ENCODE measurements around the gene OPN1MW3.
"Not testable (repeated sequence)": the region's sequence is repeated elsewhere in the genome, so short reads cannot be mapped to it uniquely, and the experiment has no call there.

OPN1MW3 gene

DNA sequence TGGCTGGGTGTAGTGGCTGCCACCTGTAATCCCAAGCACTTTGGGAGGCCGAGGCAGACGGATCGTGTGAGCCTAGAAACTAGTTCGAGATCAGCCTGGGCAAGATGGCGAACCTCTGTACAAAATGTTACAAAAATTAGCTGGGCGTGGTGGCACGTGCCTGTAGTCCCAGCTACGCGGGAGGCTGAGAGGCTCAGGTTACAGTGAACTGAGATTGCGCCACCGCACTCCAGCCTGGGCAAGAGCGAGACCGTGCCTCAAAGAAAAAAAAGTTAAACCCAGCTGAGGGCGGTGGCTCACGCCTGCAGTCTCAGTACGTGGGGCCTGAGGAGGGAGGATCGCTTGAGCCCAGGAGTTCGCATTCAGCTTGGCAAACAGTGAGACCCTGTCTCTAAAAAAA lies 39.3 kb downstream of the OPN1MW3 start:
- DNase-seq (ENCODE audit: low read depth): no peak

DNA sequence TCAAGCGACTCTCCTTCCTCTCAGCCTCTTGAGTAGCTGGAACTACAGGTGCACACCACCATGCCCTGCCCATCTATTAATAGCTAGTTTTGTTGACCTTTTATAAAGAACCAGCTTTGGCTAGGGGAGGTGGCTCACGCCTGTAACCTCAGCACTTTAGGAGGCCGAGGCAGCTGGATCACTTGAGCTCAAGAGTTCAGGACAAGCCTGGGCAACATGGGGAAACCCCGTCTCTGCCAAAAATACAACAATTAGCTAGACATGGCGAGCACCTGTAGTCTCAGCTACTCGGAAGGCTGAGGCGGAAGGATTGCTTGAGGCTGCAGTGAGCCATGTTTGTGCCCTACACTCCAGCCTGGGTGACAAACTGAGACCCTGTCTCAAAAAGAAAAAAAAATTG lies 40.9 kb downstream of the OPN1MW3 start:
- no peak for DNase-seq (ENCODE audit: low read depth)

DNA sequence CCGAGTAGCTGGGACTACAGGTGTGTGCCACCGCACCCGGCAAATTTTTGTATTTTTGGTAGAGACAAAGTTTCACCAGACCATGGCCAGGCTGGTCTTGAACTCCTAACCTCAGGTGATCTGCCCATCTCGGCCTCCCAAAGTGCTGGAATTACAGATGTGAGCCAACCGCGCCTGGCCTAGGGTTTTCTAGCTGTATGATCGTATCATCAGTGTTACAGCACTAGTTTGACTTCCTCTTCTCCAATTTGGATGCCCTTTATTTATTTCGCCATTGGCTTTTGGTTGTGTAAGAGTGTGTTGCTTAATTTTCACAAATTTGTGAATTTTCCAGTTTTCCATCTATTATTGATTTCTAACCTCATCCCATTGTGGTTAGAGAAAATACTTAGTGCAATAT lies 43.4 kb downstream of the OPN1MW3 start:
- DNase-seq (ENCODE audit: low read depth): no peak

DNA sequence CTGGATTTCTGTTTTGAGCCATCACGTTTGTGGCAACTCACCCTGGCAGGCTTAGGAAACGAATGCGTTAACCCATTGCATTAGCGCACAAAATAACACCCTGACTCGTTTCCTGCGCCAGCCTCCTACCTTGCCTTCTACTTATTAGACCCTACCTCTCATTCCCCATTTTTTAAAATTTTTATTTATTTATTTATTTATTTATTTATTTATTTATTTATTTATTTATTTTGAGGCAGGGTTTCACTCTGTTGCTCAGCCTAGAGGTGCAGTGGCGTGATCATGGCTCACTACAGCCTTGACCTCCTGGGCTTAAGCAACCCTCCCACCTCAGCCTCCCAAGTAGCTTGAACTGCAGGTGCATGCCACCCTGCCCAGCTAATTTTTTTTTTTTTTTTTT lies 45.6 kb downstream of the OPN1MW3 start:
- not testable (repeated sequence) for DNase-seq (ENCODE audit: low read depth)

DNA sequence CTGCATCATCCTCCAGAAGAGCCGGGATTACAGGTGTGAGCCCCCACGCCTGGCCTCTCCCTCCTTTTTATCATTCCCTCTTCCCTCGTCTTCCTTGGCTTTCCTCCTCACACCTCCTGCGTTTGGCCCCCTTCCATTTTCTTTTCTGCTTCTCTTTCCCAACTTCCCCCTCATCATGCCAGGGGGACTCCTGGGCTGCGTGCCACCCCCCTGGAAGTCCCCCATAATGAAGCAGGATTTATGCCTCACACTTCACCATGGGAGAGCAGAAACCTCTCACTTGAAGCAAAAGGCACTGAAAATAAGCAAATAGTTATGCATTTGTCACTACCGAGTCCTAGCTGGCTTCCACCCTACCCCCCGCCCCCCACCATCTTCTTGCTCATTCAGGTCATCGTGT lies 46.1 kb downstream of the OPN1MW3 start:
- no peak for DNase-seq (ENCODE audit: low read depth)

DNA sequence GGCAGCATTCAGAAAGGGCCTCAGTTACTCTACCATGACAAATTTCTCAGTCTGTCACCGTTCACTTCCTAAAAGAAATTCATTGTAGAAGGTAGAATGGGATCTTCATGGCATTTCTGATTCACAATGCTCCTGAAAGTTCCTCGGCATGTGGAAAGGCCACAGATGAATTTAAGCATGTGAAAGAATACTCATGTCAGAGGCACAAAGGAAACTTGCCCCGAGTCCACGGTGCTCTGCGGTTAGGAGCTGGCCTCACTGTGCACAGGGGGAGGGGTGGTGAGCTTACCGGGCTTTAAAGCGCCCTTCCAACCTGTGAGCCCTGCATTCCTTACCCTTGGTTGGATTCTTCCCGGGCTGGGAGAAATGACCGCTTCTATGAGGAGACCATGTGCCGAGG lies 47.5 kb downstream of the OPN1MW3 start:
- DNase-seq (ENCODE audit: low read depth): no peak

DNA sequence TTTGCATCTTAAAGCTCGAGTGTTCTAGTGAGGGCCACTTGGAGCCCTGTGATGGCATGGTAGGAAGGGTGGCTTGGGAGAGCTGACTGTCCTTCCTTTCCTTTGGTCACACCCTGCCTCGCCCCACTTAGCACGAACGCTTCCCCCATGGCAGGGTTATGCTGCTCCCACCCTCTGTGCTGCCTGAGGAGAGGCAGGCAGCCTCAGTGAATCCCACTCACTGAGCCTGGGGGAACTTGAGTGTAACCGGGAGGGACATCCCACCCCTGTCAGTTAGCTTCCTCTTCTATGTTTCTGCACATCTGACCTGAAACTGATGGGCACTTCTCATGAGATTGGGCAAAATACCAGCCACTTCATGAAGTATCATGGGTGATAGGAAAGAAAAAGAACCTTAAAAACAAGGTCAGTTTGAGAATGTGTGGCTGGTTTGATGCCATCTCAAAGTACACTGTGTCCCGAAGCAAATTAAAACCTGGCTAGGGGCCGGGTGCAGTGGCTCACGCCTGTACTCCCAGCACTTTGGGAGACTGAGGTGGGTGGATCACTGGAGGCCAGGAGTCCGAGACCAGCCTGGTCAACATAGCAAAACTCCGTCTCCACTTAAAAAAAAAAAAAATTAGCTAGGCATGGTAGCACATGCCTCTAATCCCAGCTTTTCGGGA lies 48.3 kb downstream of the OPN1MW3 start:
- no peak for DNase-seq (ENCODE audit: low read depth)

DNA sequence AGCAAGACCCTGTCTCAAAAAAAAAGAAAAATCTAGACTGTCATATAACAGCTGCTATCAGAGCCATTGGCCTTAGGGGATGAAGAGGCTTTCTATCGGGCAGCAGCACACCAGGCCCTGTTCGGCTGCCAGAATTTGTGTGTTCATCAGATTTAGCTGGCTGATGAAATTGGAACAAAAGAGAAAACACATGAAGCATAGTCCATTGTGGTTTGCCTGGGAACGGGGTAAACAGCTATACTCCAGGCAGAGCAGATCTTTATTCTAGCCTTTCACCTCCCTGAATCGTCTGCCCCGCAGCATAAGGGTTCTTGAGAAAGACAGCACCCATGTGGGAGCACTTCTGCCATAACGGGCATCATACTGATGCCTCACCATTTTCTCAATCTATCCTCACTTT lies 49.8 kb downstream of the OPN1MW3 start:
- DNase-seq (ENCODE audit: low read depth): no peak

DNA sequence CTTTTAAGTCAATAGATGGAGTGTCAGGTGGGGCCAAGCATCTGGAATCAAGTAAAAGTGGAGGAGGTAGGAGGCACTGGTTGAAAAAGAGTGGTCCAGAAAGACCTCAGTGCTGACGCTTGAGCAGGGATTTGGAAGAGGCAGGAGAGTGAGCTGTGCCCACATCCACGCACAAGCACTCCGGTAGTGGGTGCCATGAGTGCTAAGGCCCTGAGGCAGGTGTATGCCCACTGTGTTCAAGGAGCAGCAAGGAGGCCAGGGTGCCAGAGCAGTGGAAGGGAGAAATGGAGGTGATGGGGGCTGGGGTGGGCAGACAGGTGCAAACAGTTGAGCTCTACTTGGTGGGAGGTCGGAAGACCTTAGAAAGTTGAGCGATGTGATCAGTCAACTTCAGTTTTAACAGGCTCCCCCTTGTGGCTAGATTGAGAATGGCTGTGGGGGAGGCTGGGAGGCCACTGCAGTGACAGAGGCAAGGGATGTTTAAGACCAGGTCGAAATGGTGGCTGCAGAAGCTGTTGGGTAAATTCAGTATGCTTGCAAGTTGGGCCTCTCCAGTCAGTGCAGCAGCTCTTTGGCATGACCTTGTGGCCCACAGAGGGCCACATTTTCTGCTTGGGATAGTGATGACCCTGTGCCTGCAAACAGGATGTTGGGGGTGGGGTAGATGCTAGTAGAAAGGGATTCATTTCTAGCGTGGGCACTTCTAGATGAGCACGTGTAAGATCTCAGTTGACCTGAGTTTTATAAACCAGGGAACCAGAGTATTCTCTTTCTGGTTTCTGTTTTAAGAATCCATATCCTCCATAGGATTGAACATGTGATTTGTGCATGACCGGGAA lies 50.9 kb downstream of the OPN1MW3 start:
- DNase-seq (ENCODE audit: low read depth): peak; percentile 66

DNA sequence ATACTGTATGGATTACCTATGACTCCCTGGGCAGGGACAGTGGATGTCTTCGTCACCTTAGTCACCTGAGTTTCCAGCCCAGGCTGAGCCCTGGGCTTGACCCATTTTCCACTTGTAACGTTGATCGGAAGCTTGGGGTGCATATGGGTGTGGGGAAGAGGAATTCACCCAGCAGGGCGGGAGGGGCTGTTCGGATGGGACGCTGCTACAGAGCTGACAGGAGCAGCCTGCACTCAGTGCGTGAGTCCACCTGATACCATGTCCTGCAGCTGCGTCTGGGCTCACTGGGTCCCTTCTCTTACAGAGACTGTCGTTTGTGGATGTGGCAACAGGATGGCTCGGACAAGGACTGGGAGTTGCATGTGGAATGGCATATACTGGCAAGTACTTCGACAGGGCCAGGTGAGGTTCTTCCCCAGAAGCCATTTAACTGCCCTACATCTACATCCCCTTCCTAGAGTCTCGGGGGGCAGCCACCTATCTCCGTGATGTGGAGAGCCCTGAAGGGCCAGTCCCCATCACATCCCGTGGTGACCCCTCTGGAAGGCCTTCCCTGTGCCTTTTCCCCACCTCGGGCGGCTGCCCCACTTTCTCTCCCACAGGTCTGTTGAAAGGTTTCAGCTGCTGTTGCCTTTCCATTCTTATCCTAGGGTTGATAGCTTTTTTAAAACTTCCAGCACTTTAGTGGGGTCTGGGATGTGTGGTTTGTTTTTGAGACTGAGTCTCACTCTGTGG lies 51.8 kb downstream of the OPN1MW3 start:
- no peak for DNase-seq (ENCODE audit: low read depth)

DNA sequence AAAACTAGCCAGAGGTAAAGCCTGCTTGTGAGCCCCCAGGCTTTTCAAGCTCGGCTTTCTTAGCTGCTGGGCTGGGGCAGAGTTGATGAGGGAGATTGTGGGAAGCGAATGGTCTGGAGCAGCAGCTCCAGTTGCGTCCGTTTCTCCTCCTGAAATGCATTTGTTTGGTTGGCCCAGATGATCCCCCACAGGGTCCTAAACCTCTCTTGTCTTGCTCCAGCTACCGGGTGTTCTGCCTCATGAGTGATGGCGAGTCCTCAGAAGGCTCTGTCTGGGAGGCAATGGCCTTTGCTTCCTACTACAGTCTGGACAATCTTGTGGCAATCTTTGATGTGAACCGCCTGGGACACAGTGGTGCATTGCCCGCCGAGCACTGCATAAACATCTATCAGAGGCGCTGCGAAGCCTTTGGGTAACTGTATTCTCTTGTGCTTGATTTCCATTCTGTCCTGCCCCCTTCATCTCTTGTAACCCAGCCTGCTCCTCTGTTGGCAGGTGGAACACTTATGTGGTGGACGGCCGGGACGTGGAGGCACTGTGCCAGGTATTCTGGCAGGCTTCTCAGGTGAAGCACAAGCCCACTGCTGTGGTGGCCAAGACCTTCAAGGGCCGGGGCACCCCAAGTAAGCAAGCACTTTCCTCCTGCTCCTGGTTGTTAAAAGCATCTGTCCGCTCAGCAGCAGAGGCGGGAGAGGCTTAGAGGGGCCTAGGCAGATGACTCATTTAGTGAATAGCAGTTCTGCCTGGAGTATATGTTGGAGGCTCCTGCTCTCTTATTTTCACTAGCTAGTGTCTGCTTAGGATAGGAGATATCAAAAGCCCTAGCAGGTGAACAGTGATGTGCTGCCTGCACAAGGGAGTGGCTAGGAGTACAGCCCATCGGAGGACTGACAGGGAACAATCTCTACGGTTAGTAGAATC lies 53.5 kb downstream of the OPN1MW3 start:
- no peak for DNase-seq (ENCODE audit: low read depth)

DNA sequence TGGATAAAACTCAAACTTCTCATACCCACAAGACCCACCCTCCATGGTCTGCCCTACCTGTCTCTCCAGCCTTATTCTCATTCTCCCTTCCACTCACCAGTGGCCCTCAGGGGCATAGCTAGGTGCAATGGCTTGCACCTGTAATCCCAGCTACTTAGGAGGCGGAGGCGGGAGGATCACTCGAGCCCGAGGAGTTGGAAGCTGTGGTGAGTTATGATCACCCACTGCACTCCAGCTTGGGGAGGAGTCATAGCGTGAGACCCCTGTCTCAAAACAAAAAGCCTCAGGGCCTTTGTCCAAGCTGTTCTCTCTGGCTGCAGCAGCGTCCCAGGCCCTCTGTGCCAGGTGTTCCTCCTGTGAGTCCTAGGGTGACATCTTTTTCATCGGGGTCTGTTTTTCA lies 54.7 kb downstream of the OPN1MW3 start:
- DNase-seq (ENCODE audit: low read depth): no peak

DNA sequence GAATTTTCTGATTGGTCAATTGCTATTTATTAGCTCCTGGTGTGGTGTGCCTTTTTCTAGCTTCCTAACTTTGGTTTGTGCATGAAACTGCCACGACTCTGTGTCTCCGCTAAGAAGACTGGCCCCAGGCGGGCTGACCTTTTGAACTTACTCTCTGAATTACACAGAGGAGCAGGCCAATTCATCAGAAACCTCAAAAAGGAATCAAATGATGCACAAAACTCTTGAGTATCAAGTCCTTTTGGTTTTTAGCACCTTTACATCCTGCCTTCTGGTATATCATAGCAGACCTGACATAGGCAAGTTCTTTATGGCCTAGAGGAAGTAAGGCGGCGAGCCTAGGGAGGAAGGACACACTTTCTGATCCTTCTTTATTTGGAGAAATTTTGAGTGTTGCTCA lies 55.8 kb downstream of the OPN1MW3 start:
- no peak for DNase-seq (ENCODE audit: low read depth)

DNA sequence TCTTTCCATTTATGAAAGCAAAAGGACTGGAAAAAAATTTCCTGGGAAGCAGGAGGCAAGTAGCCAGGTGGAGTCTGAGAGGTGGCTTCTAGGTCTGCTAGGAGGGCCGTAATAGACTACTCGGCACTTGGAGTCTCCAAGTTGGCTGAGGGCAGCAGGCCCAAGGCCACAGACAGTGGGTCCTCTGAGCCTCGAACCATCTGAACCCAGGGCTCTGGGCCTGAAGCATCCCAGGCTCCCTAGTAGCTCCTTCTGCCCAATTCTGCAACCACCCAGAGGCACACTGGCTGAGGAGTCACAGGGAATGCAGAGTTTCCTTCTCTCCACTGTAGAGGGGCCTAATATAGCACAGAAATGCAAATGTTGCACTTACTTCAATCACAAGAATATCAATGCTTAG lies 58.0 kb downstream of the OPN1MW3 start:
- no peak for DNase-seq (ENCODE audit: low read depth)

DNA sequence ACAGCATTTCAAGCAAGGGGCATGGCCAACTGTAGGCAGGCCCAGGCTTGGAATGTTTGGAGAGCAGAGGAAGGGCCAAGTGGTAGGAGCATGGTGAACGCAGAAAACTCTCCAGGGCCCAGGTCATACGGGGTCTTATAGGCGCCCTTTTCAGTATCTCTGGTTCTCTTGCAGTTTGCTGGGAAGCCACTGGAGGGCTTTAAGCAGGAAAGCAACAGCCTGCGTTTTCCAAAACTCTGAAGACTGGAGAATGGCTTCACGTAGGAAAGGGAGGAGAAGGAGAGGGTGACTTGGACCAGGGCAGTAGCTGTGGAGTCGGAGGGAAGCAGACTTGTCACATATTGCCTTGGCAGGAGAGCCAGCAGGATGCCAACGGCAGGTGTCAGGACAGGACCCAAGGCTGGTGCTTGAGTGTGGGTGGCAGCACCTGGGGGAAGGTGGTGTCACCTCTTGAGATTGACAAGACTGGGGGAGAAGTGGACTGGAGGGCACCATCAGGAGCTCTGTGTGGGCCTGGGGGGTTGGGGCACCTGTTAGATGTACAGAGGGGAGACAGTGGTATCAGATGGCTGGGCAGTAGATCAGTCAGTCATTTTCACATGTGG lies 60.1 kb downstream of the OPN1MW3 start:
- DNase-seq (ENCODE audit: low read depth): no peak

DNA sequence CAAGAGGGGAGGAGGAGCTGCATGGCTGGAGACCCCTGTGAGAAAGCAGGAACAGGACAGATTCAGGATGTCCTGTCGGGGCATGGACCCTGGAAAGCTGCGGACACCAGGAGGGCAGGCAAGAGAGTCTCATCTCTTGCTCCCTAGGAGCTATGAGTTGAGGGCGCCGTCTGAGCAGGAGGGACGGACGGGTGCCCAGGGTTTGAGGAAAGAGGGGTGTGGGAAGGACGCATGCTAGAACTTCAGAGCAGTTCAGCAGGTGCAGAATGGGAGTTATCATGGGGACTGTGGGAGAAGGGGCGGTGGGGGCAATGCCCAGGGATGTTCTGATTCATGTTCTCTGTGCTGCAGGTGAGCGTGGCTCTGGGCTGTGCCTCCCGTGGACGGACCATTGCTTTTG lies 63.0 kb downstream of the OPN1MW3 start:
- DNase-seq (ENCODE audit: low read depth): no peak

Data from stimulated activated CD8-positive, alpha-beta memory T cell treated with anti-CD3 and anti-CD28 coated beads, Interleukin-4, amount 100 ng/mL, for 24 hours (primary cell).